ENCODE data around the gene RASL10B. TPM values are rescaled to one million over a fixed set of nuclear protein-coding genes. Genes with fewer than 3 reads are reported as not detected.
A peak's percentile ranks its signal among the peaks of the same experiment; 100 is the strongest.

The RASL10B gene
- total and polyA plus RNA-seq, 7 donors = 0.60 to 5.5 (median 3.6) TPM; not detected in 1

DNA sequence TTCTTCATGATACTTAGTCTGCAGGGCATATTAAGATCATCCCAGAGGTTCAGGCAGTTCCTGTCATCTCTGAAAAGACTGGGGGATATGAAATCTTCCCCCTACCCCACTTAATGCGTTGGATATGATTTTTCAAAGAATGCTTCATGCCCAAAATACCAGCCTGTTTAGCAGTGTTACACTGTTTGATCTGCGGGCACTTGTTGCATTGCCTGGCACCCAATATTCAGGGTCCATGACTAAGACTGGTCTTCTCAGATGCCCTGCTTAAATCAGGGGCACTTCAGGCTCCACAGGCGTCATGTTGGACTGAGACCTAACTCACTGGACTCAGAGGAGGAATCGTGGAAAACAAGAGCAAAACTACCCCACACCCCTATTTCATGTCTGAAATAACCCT, 6.4 kb upstream of the RASL10B start:
- intact Hi-C loops (cut with DNase I) = no loop called here
- TF ChIP-seq POLR2A (IDR thresholded peaks at IDR 0.05) = no peak
- TF ChIP-seq EP300 (IDR thresholded peaks at IDR 0.05) = no peak
- TF ChIP-seq, protein P1, sequence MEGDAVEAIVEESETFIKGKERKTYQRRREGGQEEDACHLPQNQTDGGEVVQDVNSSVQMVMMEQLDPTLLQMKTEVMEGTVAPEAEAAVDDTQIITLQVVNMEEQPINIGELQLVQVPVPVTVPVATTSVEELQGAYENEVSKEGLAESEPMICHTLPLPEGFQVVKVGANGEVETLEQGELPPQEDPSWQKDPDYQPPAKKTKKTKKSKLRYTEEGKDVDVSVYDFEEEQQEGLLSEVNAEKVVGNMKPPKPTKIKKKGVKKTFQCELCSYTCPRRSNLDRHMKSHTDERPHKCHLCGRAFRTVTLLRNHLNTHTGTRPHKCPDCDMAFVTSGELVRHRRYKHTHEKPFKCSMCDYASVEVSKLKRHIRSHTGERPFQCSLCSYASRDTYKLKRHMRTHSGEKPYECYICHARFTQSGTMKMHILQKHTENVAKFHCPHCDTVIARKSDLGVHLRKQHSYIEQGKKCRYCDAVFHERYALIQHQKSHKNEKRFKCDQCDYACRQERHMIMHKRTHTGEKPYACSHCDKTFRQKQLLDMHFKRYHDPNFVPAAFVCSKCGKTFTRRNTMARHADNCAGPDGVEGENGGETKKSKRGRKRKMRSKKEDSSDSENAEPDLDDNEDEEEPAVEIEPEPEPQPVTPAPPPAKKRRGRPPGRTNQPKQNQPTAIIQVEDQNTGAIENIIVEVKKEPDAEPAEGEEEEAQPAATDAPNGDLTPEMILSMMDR (IDR thresholded peaks at IDR 0.05) = no peak
- Histone ChIP-seq H3K9me3 (no peaks in the 10 kb centered on the region), H3K27ac (peak overlapping the region in 3 of 4 donors; percentile 29 to 71 (median 52)), H3K4me3 (no peak overlapping the region), H3K36me3 (peaks cover 0 to 44% (median 16%) of the 10 kb centered on the region in 4 donors), H3K4me1 (peaks cover 0 to 23% (median 18%) of the 10 kb centered on the region in 4 donors), H3K27me3 (no peaks in the 10 kb centered on the region)
- no peak for DNase-seq
- 93 to 95% methylated on average over 4 of the region's 4 CpGs for WGBS, 2 donors

DNA sequence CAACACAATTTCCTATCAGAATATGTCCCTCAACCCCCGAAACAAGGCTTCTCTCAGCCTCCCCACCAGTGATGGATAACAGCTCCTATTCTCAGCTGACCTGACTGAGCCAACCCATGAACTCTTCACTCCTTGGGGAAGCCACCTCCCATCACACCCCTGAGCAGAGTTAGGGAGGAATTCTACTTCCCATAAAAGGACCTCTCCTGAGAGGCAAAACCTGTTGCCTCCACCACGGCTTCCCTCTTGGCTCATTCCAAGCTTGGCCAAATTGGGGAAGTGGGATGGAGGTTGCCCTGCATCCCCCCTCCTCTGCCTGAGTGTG, 5.7 kb upstream of the RASL10B start:
- DNase-seq = no peak
- Histone ChIP-seq H3K4me1 (peaks cover 0 to 26% (median 20%) of the 10 kb centered on the region in 4 donors), H3K36me3 (peaks cover 0 to 43% (median 16%) of the 10 kb centered on the region in 4 donors), H3K27ac (peak overlapping the region in 3 of 4 donors; percentile 29 to 71 (median 52)), H3K9me3 (no peaks in the 10 kb centered on the region), H3K27me3 (no peaks in the 10 kb centered on the region), H3K4me3 (no peak overlapping the region)
- TF ChIP-seq POLR2AphosphoS5 (IDR thresholded peaks at IDR 0.05) (no peak), POLR2A (IDR thresholded peaks at IDR 0.05) (no peak), EP300 (IDR thresholded peaks at IDR 0.05) (no peak)
- TF ChIP-seq, protein P1 (IDR thresholded peaks at IDR 0.05) = no peak
- WGBS, 2 donors = 85 to 93% methylated on average over 2 of the region's 2 CpGs
- intact Hi-C loops (cut with DNase I) = no loop called here

DNA sequence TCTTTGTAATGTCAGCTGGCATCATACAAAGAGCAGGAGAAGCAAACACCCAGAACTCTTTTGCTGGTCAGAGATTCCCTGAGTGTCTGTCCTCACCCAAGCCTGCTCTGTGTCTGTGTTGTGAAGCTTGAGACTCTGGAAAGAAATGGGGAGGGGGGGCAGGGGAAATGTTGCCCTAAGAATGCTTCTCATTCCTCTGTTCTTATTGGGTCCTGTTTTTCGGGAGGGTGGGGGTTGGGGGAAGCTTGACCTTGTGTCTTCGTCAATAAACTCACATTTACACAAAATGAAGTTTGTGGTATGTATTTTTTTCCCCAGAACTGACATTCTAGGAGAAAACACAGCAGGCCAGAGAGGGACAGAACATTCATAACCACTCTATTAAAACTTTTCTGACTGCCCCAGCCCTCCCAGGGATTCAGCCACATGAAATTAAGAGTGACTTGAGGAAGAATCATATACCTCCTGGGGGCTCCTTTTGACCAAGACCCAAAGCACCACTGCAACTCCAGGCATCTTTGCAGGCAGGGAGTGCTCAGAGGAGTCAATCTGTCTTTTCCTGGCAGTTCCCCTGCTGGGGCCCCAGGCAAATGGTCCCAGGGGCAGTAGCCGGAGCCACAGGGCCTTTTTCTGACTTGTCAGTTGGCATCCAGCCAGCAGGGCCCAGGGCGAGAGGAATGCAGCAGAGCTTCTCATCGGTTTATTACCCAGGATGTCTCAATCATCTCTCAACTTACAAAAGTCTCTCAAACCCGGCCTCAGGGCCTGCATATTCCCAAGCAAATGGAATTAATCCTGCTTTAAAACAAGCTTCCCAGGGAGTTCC, 5.1 kb upstream of the RASL10B start:
- intact Hi-C loops (cut with DNase I) = no loop called here
- Histone ChIP-seq H3K36me3 (peaks cover 0 to 41% (median 16%) of the 10 kb centered on the region in 4 donors), H3K4me3 (no peak overlapping the region), H3K27ac (peak overlapping the region; percentile 15 to 71 (median 40)), H3K27me3 (no peaks in the 10 kb centered on the region), H3K4me1 (peaks cover 0 to 32% (median 26%) of the 10 kb centered on the region in 4 donors), H3K9me3 (no peaks in the 10 kb centered on the region)
- no peak for DNase-seq
- WGBS, 2 donors = 32 to 55% methylated on average over 6 of the region's 6 CpGs
- TF ChIP-seq EP300 (IDR thresholded peaks at IDR 0.05) (no peak), POLR2A (IDR thresholded peaks at IDR 0.05) (no peak), POLR2AphosphoS5 (IDR thresholded peaks at IDR 0.05) (no peak)
- TF ChIP-seq, protein P1 (IDR thresholded peaks at IDR 0.05) = no peak

DNA sequence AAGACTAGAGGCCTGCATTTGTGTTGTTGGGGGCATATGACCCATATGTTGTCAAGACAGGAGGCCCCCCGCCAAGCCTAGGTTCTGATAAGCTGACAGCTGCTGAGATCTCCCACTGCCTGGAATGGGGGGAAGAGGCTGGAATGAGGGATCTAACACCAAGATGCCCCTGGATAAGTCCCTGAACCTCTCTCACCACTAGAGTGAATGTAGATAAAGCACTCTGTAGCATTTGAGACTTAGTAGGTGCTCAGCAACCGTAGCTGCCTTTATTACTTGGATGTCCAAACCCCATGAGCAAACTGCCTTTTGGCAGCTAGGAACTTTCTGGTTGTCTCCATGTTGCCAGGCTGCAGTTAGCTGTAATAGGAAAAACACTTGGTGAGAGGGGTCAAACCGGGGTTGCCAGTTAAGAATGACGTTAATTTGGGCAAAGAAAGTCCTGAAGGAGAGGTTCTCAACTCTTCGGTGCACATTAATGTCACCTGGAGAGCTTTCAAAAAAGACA, 4.4 kb upstream of the RASL10B start:
- Histone ChIP-seq H3K27me3 (no peaks in the 10 kb centered on the region), H3K27ac (peak overlapping the region; percentile 15 to 71 (median 40)), H3K9me3 (no peaks in the 10 kb centered on the region), H3K4me3 (no peak overlapping the region), H3K36me3 (peaks cover 0 to 34% (median 16%) of the 10 kb centered on the region in 4 donors), H3K4me1 (peaks cover 0 to 36% (median 29%) of the 10 kb centered on the region in 4 donors)
- no peak for DNase-seq
- intact Hi-C loops (cut with DNase I) = no loop called here
- TF ChIP-seq, protein P1 (IDR thresholded peaks at IDR 0.05) = no peak
- no peak for TF ChIP-seq POLR2A (IDR thresholded peaks at IDR 0.05)
- TF ChIP-seq EP300 (IDR thresholded peaks at IDR 0.05) = no peak
- TF ChIP-seq POLR2AphosphoS5 (IDR thresholded peaks at IDR 0.05) = no peak
- WGBS, 2 donors = 40 to 74% methylated on average over 5 of the region's 5 CpGs

Measured in sigmoid colon (tissue), 7 donors.